Trophoblast cell (in vitro differentiated cells and primary cell): ENCODE results near the gene CRYL1.

Experiments
- DNase-seq, 2 donors: peaks; one replicate each; pipeline ENCODE4 v3.0.0-alpha.2; 2016
- H2AFZ ChIP-seq: 2 replicates; pipeline ENCODE4 v1.6.1; 2013; ENCODE audit warnings: low read length, moderate library complexity, mild to moderate bottlenecking; ENCODE audit not compliant: insufficient read depth, poor library complexity
- H2AK5ac ChIP-seq: 2 replicates; pipeline ENCODE4 v1.6.1; 2013; ENCODE audit warnings: mild to moderate bottlenecking, low read length
- H2BK120ac ChIP-seq: 2 replicates; pipeline ENCODE4 v1.6.1; 2013; ENCODE audit warnings: low read length, mild to moderate bottlenecking, moderate library complexity; ENCODE audit not compliant: insufficient read depth, poor library complexity
- H2BK12ac ChIP-seq: 2 replicates; pipeline ENCODE4 v1.6.1; 2013; ENCODE audit warnings: mild to moderate bottlenecking, low read length, moderate library complexity
- H2BK5ac ChIP-seq: 2 replicates; pipeline ENCODE4 v1.6.1; 2013; ENCODE audit warnings: low read length, low read depth, moderate library complexity, mild to moderate bottlenecking; ENCODE audit not compliant: poor library complexity
- H3K14ac ChIP-seq: 2 replicates; pipeline ENCODE4 v1.6.1; 2013; ENCODE audit warnings: mild to moderate bottlenecking, low read length
- H3K18ac ChIP-seq: 2 replicates; pipeline ENCODE4 v1.6.1; 2013; ENCODE audit warnings: mild to moderate bottlenecking, low read length
- H3K23ac ChIP-seq: 2 replicates; pipeline ENCODE4 v1.6.1; 2013; ENCODE audit warnings: low read length
- H3K27ac ChIP-seq: 2 replicates; pipeline ENCODE4 v1.5.1; 2013; ENCODE audit warnings: low read depth, mild to moderate bottlenecking, inconsistent platforms, low read length, moderate library complexity
- H3K27me3 ChIP-seq: 2 replicates; pipeline ENCODE4 v1.6.1; 2013; ENCODE audit warnings: inconsistent platforms, mild to moderate bottlenecking, low read length, moderate library complexity; ENCODE audit not compliant: insufficient read depth
- H3K36me3 ChIP-seq, 2 experiments: 1 replicate in 1 of 2; 2 replicates in 1 of 2; pipeline ENCODE4 v1.6.1; 2013; ENCODE audit warnings: low read length in 2 of 2, mild to moderate bottlenecking in 2 of 2, moderate library complexity in 1 of 2; ENCODE audit not compliant: insufficient read depth in 2 of 2, control insufficient read depth in 1 of 2
- H3K4ac ChIP-seq: 2 replicates; pipeline ENCODE4 v1.6.1; 2013; ENCODE audit warnings: low read depth, mild to moderate bottlenecking, low read length, moderate library complexity
- H3K4me1 ChIP-seq, 2 experiments: 1 replicate in 1 of 2; 2 replicates in 1 of 2; pipeline ENCODE4 v1.6.1; 2013; ENCODE audit warnings: low read length in 2 of 2, mild to moderate bottlenecking in 2 of 2, moderate library complexity in 1 of 2; ENCODE audit not compliant: insufficient read depth in 2 of 2, control insufficient read depth in 1 of 2
- H3K4me2 ChIP-seq: 2 replicates; pipeline ENCODE4 v1.6.1; 2013; ENCODE audit warnings: inconsistent platforms, mild to moderate bottlenecking, low read length, moderate library complexity
- H3K4me3 ChIP-seq: 2 replicates; pipeline ENCODE4 v1.5.1; 2013; ENCODE audit warnings: mild to moderate bottlenecking, low read depth, low read length, inconsistent platforms
- H3K79me1 ChIP-seq: one replicate; pipeline ENCODE4 v1.6.1; 2013; ENCODE audit warnings: low read length
- H3K79me2 ChIP-seq: 2 replicates; pipeline ENCODE4 v1.6.1; 2013; ENCODE audit warnings: low read length, mild to moderate bottlenecking; ENCODE audit not compliant: control insufficient read depth, insufficient read depth, poor library complexity
- H3K9ac ChIP-seq: 2 replicates; pipeline ENCODE4 v1.6.1; 2013; ENCODE audit warnings: mild to moderate bottlenecking, low read length
- H3K9me3 ChIP-seq: 2 replicates; pipeline ENCODE4 v1.6.1; 2013; ENCODE audit warnings: low read depth, mild to moderate bottlenecking, control low read depth, inconsistent platforms, low read length; ENCODE audit not compliant: insufficient read depth
- H4K12ac ChIP-seq: 2 replicates; pipeline ENCODE4 v1.6.1; 2013; ENCODE audit warnings: low read depth, mild to moderate bottlenecking, low read length, moderate library complexity
- H4K8ac ChIP-seq: 2 replicates; pipeline ENCODE4 v1.6.1; 2013; ENCODE audit warnings: low read depth, mild to moderate bottlenecking, low read length, moderate library complexity
- H4K91ac ChIP-seq: one replicate; pipeline ENCODE4 v1.6.1; 2013; ENCODE audit warnings: low read depth, mild to moderate bottlenecking, low read length, moderate library complexity
- WGBS: extraction: QIAGEN DNeasy Blood & Tissue Kit; methylation state at CpG from one replicate; pipeline ENCODE4 v1.1.7; 2013; ENCODE audit warnings: missing lambda C conversion rate; ENCODE audit not compliant: insufficient read length, insufficient coverage; ENCODE audit errors: extremely low coverage; 5-methylcytosine and 5-hydroxymethylcytosine counted together

Gene CRYL1

GRCh38 chr13:20397896-20398295 lies 127.8 kb downstream of the CRYL1 start:
- no peaks in the 10 kb centered on the region for H3K27me3 ChIP-seq
- no peak overlapping the region for H3K4me3 ChIP-seq
- H2AFZ ChIP-seq: no peak overlapping the region
- H3K9ac ChIP-seq: no peak overlapping the region
- DNase-seq: no peak
- H4K8ac ChIP-seq: no peak overlapping the region
- no peak overlapping the region for H2BK120ac ChIP-seq
- H4K12ac ChIP-seq: no peak overlapping the region
- no peak overlapping the region for H3K4me2 ChIP-seq
- no peak overlapping the region for H3K23ac ChIP-seq
- no peaks in the 10 kb centered on the region for H3K36me3 ChIP-seq
- H2BK12ac ChIP-seq: no peak overlapping the region
- H3K79me2 ChIP-seq: no peaks in the 10 kb centered on the region
- peaks cover 16 to 24% of the 10 kb centered on the region in 2 experiments for H3K4me1 ChIP-seq
- no peak overlapping the region for H3K18ac ChIP-seq
- H4K91ac ChIP-seq: no peak overlapping the region
- peaks cover 14% of the 10 kb centered on the region for H3K79me1 ChIP-seq
- H3K9me3 ChIP-seq: peaks cover 7% of the 10 kb centered on the region
- no CpG with 5 or more reads among the region's 5 CpGs for WGBS
- no peak overlapping the region for H3K4ac ChIP-seq
- H3K27ac ChIP-seq: no peak overlapping the region
- no peak overlapping the region for H2AK5ac ChIP-seq
- no peak overlapping the region for H2BK5ac ChIP-seq
- no peak overlapping the region for H3K14ac ChIP-seq

GRCh38 chr13:20395061-20395916 lies 130.4 kb downstream of the CRYL1 start:
- Histone ChIP-seq H2BK120ac (no peak overlapping the region), H3K4me2 (no peak overlapping the region), H3K9me3 (peaks cover 15% of the 10 kb centered on the region), H4K91ac (peak overlapping the region; percentile 11), H2AK5ac (peak overlapping the region; percentile 5), H3K4me1 (peaks cover 15 to 24% of the 10 kb centered on the region in 2 experiments), H3K79me1 (peaks cover 19% of the 10 kb centered on the region), H2BK12ac (peak overlapping the region; percentile 33), H3K27me3 (no peaks in the 10 kb centered on the region), H3K4me3 (no peak overlapping the region), H2BK5ac (no peak overlapping the region), H3K27ac (no peak overlapping the region), H3K4ac (no peak overlapping the region), H3K18ac (no peak overlapping the region), H3K79me2 (peaks cover 8% of the 10 kb centered on the region), H3K9ac (no peak overlapping the region), H2AFZ (no peak overlapping the region), H4K8ac (no peak overlapping the region), H3K14ac (peak overlapping the region; percentile 10), H4K12ac (no peak overlapping the region), H3K23ac (no peak overlapping the region), H3K36me3 (no peaks in the 10 kb centered on the region)
- no CpG with 5 or more reads among the region's 26 CpGs for WGBS
- peak in 1 of 2 donors; percentile 43 for DNase-seq

GRCh38 chr13:20394506-20394905 lies 131.2 kb downstream of the CRYL1 start:
- Histone ChIP-seq H4K91ac (peak overlapping the region; percentile 47), H3K4ac (no peak overlapping the region), H3K36me3 (no peaks in the 10 kb centered on the region), H2BK120ac (no peak overlapping the region), H3K4me3 (no peak overlapping the region), H3K4me1 (peaks cover 18 to 28% of the 10 kb centered on the region in 2 experiments), H3K4me2 (no peak overlapping the region), H3K14ac (no peak overlapping the region), H3K79me2 (peaks cover 8% of the 10 kb centered on the region), H2AFZ (no peak overlapping the region), H3K79me1 (peaks cover 24% of the 10 kb centered on the region), H3K9ac (no peak overlapping the region), H3K27ac (no peak overlapping the region), H2AK5ac (peak overlapping the region; percentile 7), H2BK12ac (peak overlapping the region; percentile 29), H3K27me3 (no peaks in the 10 kb centered on the region), H4K8ac (peak overlapping the region; percentile 9), H2BK5ac (no peak overlapping the region), H4K12ac (no peak overlapping the region), H3K23ac (no peak overlapping the region), H3K18ac (no peak overlapping the region), H3K9me3 (peaks cover 15% of the 10 kb centered on the region)
- no CpG with 5 or more reads among the region's 30 CpGs for WGBS
- DNase-seq: no peak

GRCh38 chr13:20394169-20394501 lies 131.5 kb downstream of the CRYL1 start:
- no peak overlapping the region for H3K9ac ChIP-seq
- no peak overlapping the region for H4K8ac ChIP-seq
- WGBS: 100% methylated on average over 3 of the region's 8 CpGs
- H4K91ac ChIP-seq: peak overlapping the region; percentile 47
- H2BK5ac ChIP-seq: no peak overlapping the region
- no peak for DNase-seq
- H3K9me3 ChIP-seq: peaks cover 15% of the 10 kb centered on the region
- peak overlapping the region; percentile 1 for H2BK12ac ChIP-seq
- no peak overlapping the region for H2AFZ ChIP-seq
- H3K79me1 ChIP-seq: peaks cover 24% of the 10 kb centered on the region
- no peak overlapping the region for H3K4me3 ChIP-seq
- H3K79me2 ChIP-seq: peaks cover 8% of the 10 kb centered on the region
- H3K4me1 ChIP-seq: peaks cover 18 to 30% of the 10 kb centered on the region in 2 experiments
- no peaks in the 10 kb centered on the region for H3K27me3 ChIP-seq
- H3K4ac ChIP-seq: no peak overlapping the region
- no peak overlapping the region for H2BK120ac ChIP-seq
- no peak overlapping the region for H2AK5ac ChIP-seq
- H3K23ac ChIP-seq: no peak overlapping the region
- no peak overlapping the region for H3K27ac ChIP-seq
- no peak overlapping the region for H3K4me2 ChIP-seq
- no peaks in the 10 kb centered on the region for H3K36me3 ChIP-seq
- H3K14ac ChIP-seq: no peak overlapping the region
- no peak overlapping the region for H4K12ac ChIP-seq
- H3K18ac ChIP-seq: no peak overlapping the region
